HepG2 (cell line): ENCODE results near the gene TRIM10. TPM values are rescaled to one million over a fixed set of nuclear protein-coding genes. Genes with fewer than 3 reads are reported as not detected.

Experiments
- HNRNPH1 ChIP-seq: fragments of 200-400 bp; formaldehyde crosslinking; optimal IDR thresholded peaks from 2 replicates; pipeline ENCODE3; 2017; ENCODE audit warnings: mild to moderate bottlenecking, low read depth, low read length
- HOXA7 ChIP-seq: sonication (generic); formaldehyde crosslinking; IDR thresholded peaks from 2 replicates; pipeline ENCODE4 v1.8.1; 2022; ENCODE audit warnings: mild to moderate bottlenecking, missing genetic modification reagents, moderate library complexity
- JDP2 ChIP-seq: sonication (generic); formaldehyde crosslinking; IDR thresholded peaks from 2 replicates; pipeline ENCODE4 v1.8.1; 2022; ENCODE audit warnings: missing genetic modification reagents, borderline replicate concordance
- MAF1 ChIP-seq: sonication (generic); formaldehyde crosslinking; IDR thresholded peaks from 2 replicates; pipeline ENCODE4 v1.5.0; 2020; ENCODE audit warnings: missing genetic modification reagents, borderline replicate concordance
- NR2F2 ChIP-seq: IDR thresholded peaks from 2 replicates; pipeline ENCODE4 v1.6.1; 2012; ENCODE audit warnings: low read depth, inconsistent platforms, borderline replicate concordance
- RNF219 ChIP-seq: sonication (generic); formaldehyde crosslinking; IDR thresholded peaks from 2 replicates; pipeline ENCODE4 v1.5.0; 2020; ENCODE audit warnings: mild to moderate bottlenecking, missing genetic modification reagents
- SRSF1 ChIP-seq: fragments of 200-400 bp; formaldehyde crosslinking; optimal IDR thresholded peaks from 2 replicates; pipeline ENCODE3; 2017; ENCODE audit warnings: mild to moderate bottlenecking, low read depth, low read length, moderate library complexity
- ZBTB10 ChIP-seq: sonication (generic); formaldehyde crosslinking; IDR thresholded peaks from 2 replicates; pipeline ENCODE4 v1.4.0; 2020; ENCODE audit warnings: missing genetic modification reagents, borderline replicate concordance
- ZBTB33 ChIP-seq: sonication (generic); formaldehyde crosslinking; IDR thresholded peaks from 2 replicates; pipeline ENCODE4 v1.4.0; 2020; ENCODE audit warnings: missing genetic modification reagents
- ZFP36L2 ChIP-seq: sonication (generic); formaldehyde crosslinking; IDR thresholded peaks from 2 replicates; pipeline ENCODE4 v1.4.0; 2020; ENCODE audit warnings: missing genetic modification reagents
- ZKSCAN8 ChIP-seq: IDR thresholded peaks from 2 replicates; pipeline ENCODE4 v1.6.1; 2016; ENCODE audit warnings: borderline replicate concordance, missing genetic modification reagents, missing compliant biosample characterization
- ZMYM3 ChIP-seq: sonication (generic); formaldehyde crosslinking; IDR thresholded peaks from 2 replicates; pipeline ENCODE4 v1.5.1; 2020; ENCODE audit warnings: mild to moderate bottlenecking, missing genetic modification reagents
- ZNF367 ChIP-seq: sonication (generic); formaldehyde crosslinking; IDR thresholded peaks from 2 replicates; pipeline ENCODE4 v1.4.0; 2020; ENCODE audit warnings: missing genetic modification reagents, borderline replicate concordance
- ZNF609 ChIP-seq: sonication (generic); formaldehyde crosslinking; IDR thresholded peaks from 2 replicates; pipeline ENCODE4 v1.4.0; 2020; ENCODE audit warnings: mild to moderate bottlenecking, missing genetic modification reagents, borderline replicate concordance
- ZSCAN30 ChIP-seq: sonication (generic); formaldehyde crosslinking; IDR thresholded peaks from 2 replicates; pipeline ENCODE4 v1.5.0; 2020; ENCODE audit warnings: mild to moderate bottlenecking, missing genetic modification reagents
- polyA plus RNA-seq, 8 experiments: library from polyadenylated mRNA; depleted of rRNA in 3 of 8; stranded (reverse) in 7 of 8; unstranded in 1 of 8; fragments of >200 nt; fragmentation: Illumina TruSeq in 4 of 8; extraction: Trizol in 4 of 8; gene quantifications; 2 replicates each; pipeline versions ENCODE4 v1.2.1 to v1.2.3, GENCODE V29; 2011 to 2016; ENCODE audit warnings: low read depth in 4 of 8, missing spikeins in 1 of 8, mixed read lengths in 1 of 8; ENCODE audit not compliant: insufficient read depth in 1 of 8
- total RNA-seq, 5 experiments: library from RNA; depleted of rRNA; stranded (reverse); fragments of >200 nt; fragmentation: Illumina TruSeq; extraction: Trizol; gene quantifications; 2 replicates each; pipeline ENCODE4 v1.2.3, GENCODE V29; 2016; ENCODE audit warnings: low read depth in 1 of 5

The TRIM10 gene
- total and polyA plus RNA-seq, 2 of the 13 experiments (the other 11 are each of a cell fraction or from before 2014, with no cell fraction given) = 4.1 to 6.8 TPM

GRCh38 chr6:30163090-30163917 lies 2.3 kb upstream of the TRIM10 start, which contains the start of gene TRIM15 (continued):
- peak; percentile 13; the same call in 1 of the 2 replicates for TF ChIP-seq ZBTB33
- TF ChIP-seq ZFP36L2 (CRISPR knock-in tag) = no peak
- TF ChIP-seq RNF219 (CRISPR knock-in tag) = 0 out of 2 replicates have a peak, but pooled peaks have one; percentile 76
- peak; percentile 73; the same call in 1 of the 2 replicates for TF ChIP-seq ZSCAN30 (CRISPR knock-in tag)
- TF ChIP-seq ZMYM3 (CRISPR knock-in tag) = peak; percentile 66; the same call in 1 of the 2 replicates
- no peak for TF ChIP-seq ZBTB10 (CRISPR knock-in tag)
- TF ChIP-seq HNRNPH1 = peak; percentile 68
- TF ChIP-seq ZNF609 (CRISPR knock-in tag) = no peak; the same call in none of the 2 replicates
- TF ChIP-seq SRSF1 = peak; percentile 48
- TF ChIP-seq MAF1 (CRISPR knock-in tag) = no peak
- TF ChIP-seq ZNF367 (CRISPR knock-in tag) = no peak
- TF ChIP-seq HOXA7 (CRISPR knock-in tag) = peak; percentile 32; the same call in 1 of the 2 replicates
- peak; percentile 66; the same call in 1 of the 2 replicates for TF ChIP-seq NR2F2
- TF ChIP-seq JDP2 = no peak
- peak; percentile 28; the same call in 1 of the 2 replicates for TF ChIP-seq ZKSCAN8 (CRISPR knock-in tag)
